Endometrial microvascular endothelial cells (primary cell): ENCODE data around the gene RPUSD4. TPM values are rescaled to one million over a fixed set of nuclear protein-coding genes. Genes with fewer than 3 reads are reported as not detected.

Experiments used
- total RNA-seq: library from RNA; depleted of rRNA; stranded (reverse); fragments of >200 nt; gene quantifications from one replicate; pipeline ENCODE4 v1.2.3, GENCODE V29; 2015; ENCODE audit errors: inconsistent ontology term

The RPUSD4 gene
- total RNA-seq, 1 donor from 2014 or later, result 22.3 TPM

Other genes with a start within 250 kb of the RPUSD4 start
- gene CDON, start 148.8 kb downstream of the RPUSD4 start, total RNA-seq, result 4.3 TPM
- gene FAM118B, start 132 bp upstream of the RPUSD4 start, total RNA-seq, result 33.2 TPM
- gene SRPRA, start 57.2 kb upstream of the RPUSD4 start, total RNA-seq, result 126 TPM
- gene FOXRED1, start 57.5 kb upstream of the RPUSD4 start, total RNA-seq, result 21.6 TPM
- gene TIRAP, start 71.4 kb upstream of the RPUSD4 start, total RNA-seq, result 11.4 TPM
- gene DCPS, start 92.4 kb upstream of the RPUSD4 start, total RNA-seq, result 29.1 TPM
- 33.8 TPM for gene ST3GAL4, start 144.0 kb upstream of the RPUSD4 start, total RNA-seq